H9 (cell line): ENCODE data around the gene TBL1Y. TPM values are rescaled to one million over a fixed set of nuclear protein-coding genes. Genes with fewer than 3 reads are reported as not detected.
"Not testable (repeated sequence)": the region's sequence is repeated elsewhere in the genome, so short reads cannot be mapped to it uniquely, and the experiment has no call there.

Source experiments
- DNase-seq: peaks from one replicate; pipeline ENCODE4 v3.0.0-alpha.2; 2017
- H2AFZ ChIP-seq: one replicate; pipeline ENCODE4 v1.6.1; 2013; ENCODE audit warnings: mild to moderate bottlenecking, low read length, control low read depth, moderate library complexity
- H2AK5ac ChIP-seq: 2 replicates; pipeline ENCODE4 v1.6.1; 2013; ENCODE audit warnings: low read length, control low read depth, mixed read lengths; ENCODE audit not compliant: insufficient read length
- H2BK120ac ChIP-seq: one replicate; pipeline ENCODE4 v1.6.1; 2013; ENCODE audit warnings: low read depth, mild to moderate bottlenecking, low read length, control low read depth, inconsistent platforms; ENCODE audit not compliant: poor library complexity, severe bottlenecking
- H2BK12ac ChIP-seq: 2 replicates; pipeline ENCODE4 v1.6.1; 2013; ENCODE audit warnings: low read length, control low read depth, mixed read lengths, low read depth; ENCODE audit not compliant: insufficient read length
- H2BK15ac ChIP-seq: 2 replicates; pipeline ENCODE4 v1.6.1; 2013; ENCODE audit warnings: low read depth, low read length, control low read depth
- H2BK20ac ChIP-seq: one replicate; pipeline ENCODE4 v1.6.1; 2013; ENCODE audit warnings: low read depth, mild to moderate bottlenecking, low read length, control low read depth, inconsistent platforms; ENCODE audit not compliant: poor library complexity, severe bottlenecking
- H2BK5ac ChIP-seq: 2 replicates; pipeline ENCODE4 v1.6.1; 2013; ENCODE audit warnings: low read length, control low read depth, mixed read lengths; ENCODE audit not compliant: insufficient read length
- H3K14ac ChIP-seq: 2 replicates; pipeline ENCODE4 v1.6.1; 2013; ENCODE audit warnings: low read length, control low read depth; ENCODE audit not compliant: insufficient read depth
- H3K18ac ChIP-seq: 2 replicates; pipeline ENCODE4 v1.6.1; 2013; ENCODE audit warnings: low read depth, mild to moderate bottlenecking, mixed read lengths, low read length, control low read depth; ENCODE audit not compliant: insufficient read length
- H3K23ac ChIP-seq: 2 replicates; pipeline ENCODE4 v1.6.1; 2013; ENCODE audit warnings: low read length, control low read depth, mixed read lengths, low read depth; ENCODE audit not compliant: insufficient read length
- H3K23me2 ChIP-seq: 2 replicates; pipeline ENCODE4 v1.6.1; 2013; ENCODE audit warnings: low read depth, mild to moderate bottlenecking, mixed read lengths, low read length, control low read depth; ENCODE audit not compliant: insufficient read length, poor library complexity, severe bottlenecking
- H3K27ac ChIP-seq: 2 replicates; pipeline ENCODE4 v1.5.1; 2013; ENCODE audit warnings: low read length, control low read depth, mixed read lengths, low read depth; ENCODE audit not compliant: insufficient read length
- H3K27me3 ChIP-seq: 2 replicates; pipeline ENCODE4 v1.6.1; 2013; ENCODE audit warnings: low read length, control low read depth, inconsistent platforms; ENCODE audit not compliant: insufficient read depth
- H3K4ac ChIP-seq: 2 replicates; pipeline ENCODE4 v1.6.1; 2013; ENCODE audit warnings: low read depth, mild to moderate bottlenecking, control low read depth, inconsistent platforms, low read length, moderate library complexity
- H3K4me1 ChIP-seq: 2 replicates; pipeline ENCODE4 v1.6.1; 2013; ENCODE audit warnings: low read length, control low read depth, inconsistent platforms; ENCODE audit not compliant: insufficient read depth
- H3K4me2 ChIP-seq: 2 replicates; pipeline ENCODE4 v1.6.1; 2013; ENCODE audit warnings: low read length, control low read depth, mixed read lengths; ENCODE audit not compliant: insufficient read length, insufficient read depth
- H3K56ac ChIP-seq: 2 replicates; pipeline ENCODE4 v1.6.1; 2013; ENCODE audit warnings: low read depth, mild to moderate bottlenecking, mixed read lengths, low read length, control low read depth; ENCODE audit not compliant: insufficient read length
- H3K79me1 ChIP-seq: 2 replicates; pipeline ENCODE4 v1.6.1; 2013; ENCODE audit warnings: low read depth, mild to moderate bottlenecking, moderate library complexity, low read length, control low read depth, inconsistent platforms; ENCODE audit not compliant: insufficient read depth, poor library complexity, severe bottlenecking
- H3K79me2 ChIP-seq: 2 replicates; pipeline ENCODE4 v1.6.1; 2013; ENCODE audit warnings: low read length, control low read depth, inconsistent platforms; ENCODE audit not compliant: insufficient read depth
- H3K9ac ChIP-seq: 2 replicates; pipeline ENCODE4 v1.6.1; 2013; ENCODE audit warnings: low read length, control low read depth, mixed read lengths; ENCODE audit not compliant: insufficient read length; ENCODE audit errors: extremely low read depth
- H3K9me3 ChIP-seq: one replicate; pipeline ENCODE4 v1.6.1; 2013; ENCODE audit warnings: low read depth, low read length, inconsistent platforms; ENCODE audit not compliant: control insufficient read depth
- H3T11ph ChIP-seq: one replicate; pipeline ENCODE4 v1.6.1; 2013; ENCODE audit warnings: mild to moderate bottlenecking, low read length, control low read depth, inconsistent platforms
- H4K20me1 ChIP-seq: one replicate; pipeline ENCODE4 v1.6.1; 2013; ENCODE audit not compliant: control insufficient read depth, insufficient read length, insufficient read depth
- H4K5ac ChIP-seq: 2 replicates; pipeline ENCODE4 v1.6.1; 2013; ENCODE audit warnings: low read depth, mild to moderate bottlenecking, mixed read lengths, low read length, control low read depth; ENCODE audit not compliant: insufficient read length
- H4K8ac ChIP-seq: replicated peaks from 2 replicates; pipeline ENCODE4 v1.6.1; 2013; ENCODE audit warnings: low read length, control low read depth, mixed read lengths, low read depth; ENCODE audit not compliant: insufficient read length
- H4K91ac ChIP-seq: 2 replicates; pipeline ENCODE4 v1.6.1; 2013; ENCODE audit warnings: low read depth, mild to moderate bottlenecking, moderate library complexity, mixed read lengths, low read length, control low read depth; ENCODE audit not compliant: insufficient read length
- H3K27ac Mint-ChIP-seq, 3 experiments: 2 replicates in 2 of 3; 3 replicates in 1 of 3; pipeline ENCODE4 v1.8.0; 2020 to 2021; ENCODE audit warnings: mixed read lengths in 3 of 3, mild to moderate bottlenecking in 1 of 3, moderate library complexity in 1 of 3
- H3K27me3 Mint-ChIP-seq: 2 replicates; pipeline ENCODE4 v1.8.0; 2021; ENCODE audit warnings: low read depth, mild to moderate bottlenecking, moderate library complexity, mixed read lengths
- H3K36me3 Mint-ChIP-seq, 3 experiments: 2 replicates in 2 of 3; 3 replicates in 1 of 3; pipeline ENCODE4 v1.8.0; 2020 to 2021; ENCODE audit warnings: low read depth in 3 of 3, mixed read lengths in 3 of 3; ENCODE audit not compliant: insufficient read depth in 1 of 3
- H3K4me1 Mint-ChIP-seq, 2 experiments: 2 replicates each; pipeline ENCODE4 v1.8.0; 2020; ENCODE audit warnings: mixed read lengths in 2 of 2
- H3K4me3 Mint-ChIP-seq, 2 experiments: 2 replicates in 1 of 2; 3 replicates in 1 of 2; pipeline ENCODE4 v1.8.0; 2020 to 2021; ENCODE audit warnings: mild to moderate bottlenecking in 2 of 2, mixed read lengths in 2 of 2, moderate library complexity in 1 of 2
- H3K9me3 Mint-ChIP-seq, 2 experiments: 2 replicates in 1 of 2; 3 replicates in 1 of 2; pipeline ENCODE4 v1.8.0; 2020; ENCODE audit warnings: mild to moderate bottlenecking in 2 of 2, mixed read lengths in 2 of 2, moderate library complexity in 1 of 2
- CTCF ChIP-seq: fragments of 200-600 bp; sonication (generic); conservative IDR thresholded peaks from 3 replicates; pipeline ENCODE4 v1.8.0; 2021; ENCODE audit warnings: antibody characterized with exemption, mild to moderate bottlenecking
- WGBS: extraction: QIAGEN DNeasy Blood & Tissue Kit; methylation state at CpG from one replicate; pipeline ENCODE4 v1.1.7; 2013; ENCODE audit warnings: missing lambda C conversion rate, low lambda C conversion rate, mixed read lengths; ENCODE audit not compliant: insufficient read length; ENCODE audit errors: extremely low coverage; 5-methylcytosine and 5-hydroxymethylcytosine counted together
- total RNA-seq: library from RNA; stranded (reverse); gene quantifications from 2 replicates; pipeline ENCODE4 v1.2.1, GENCODE V29; 2021

TBL1Y gene
- total RNA-seq, 1 experiment from 2014 or later = not detected

- no peak overlapping the region for H3K27ac Mint-ChIP-seq
- no peak overlapping the region for H2AFZ ChIP-seq
- no peaks in the 10 kb centered on the region for H3K79me2 ChIP-seq
- no peaks in the 10 kb centered on the region for H3K79me1 ChIP-seq
- H2BK12ac ChIP-seq = no peak overlapping the region
- no peak overlapping the region for H2BK15ac ChIP-seq
- no peak overlapping the region for H2BK5ac ChIP-seq
- H2BK20ac ChIP-seq = no peak overlapping the region
- H3K23me2 ChIP-seq = no peaks in the 10 kb centered on the region
- no peak for TF ChIP-seq CTCF
- no peak overlapping the region for H4K91ac ChIP-seq
- no peak overlapping the region for H2AK5ac ChIP-seq
- no peak overlapping the region for H3K4me3 Mint-ChIP-seq
- H2BK120ac ChIP-seq = no peak overlapping the region
- no peak overlapping the region for H3K9ac ChIP-seq
- H3K27ac ChIP-seq = no peak overlapping the region
- no peak overlapping the region for H3K56ac ChIP-seq
- H3K9me3 ChIP-seq = no peaks in the 10 kb centered on the region
- no peak overlapping the region for H3K14ac ChIP-seq
- no peak overlapping the region for H3T11ph ChIP-seq
- H3K4ac ChIP-seq = no peak overlapping the region
- H3K27me3 Mint-ChIP-seq = no peaks in the 10 kb centered on the region
- H3K4me1 Mint-ChIP-seq = no peaks in the 10 kb centered on the region
- H3K4me1 ChIP-seq = no peaks in the 10 kb centered on the region
- no peak overlapping the region for H3K4me2 ChIP-seq
- no peaks in the 10 kb centered on the region for H3K27me3 ChIP-seq
- H3K36me3 Mint-ChIP-seq = no peaks in the 10 kb centered on the region
- H3K18ac ChIP-seq = no peak overlapping the region
- H3K9me3 Mint-ChIP-seq = no peaks in the 10 kb centered on the region
- H3K23ac ChIP-seq = no peak overlapping the region
- H4K5ac ChIP-seq = no peak overlapping the region
- no peak for DNase-seq
- no peak overlapping the region for H4K8ac ChIP-seq
- no peaks in the 10 kb centered on the region for H4K20me1 ChIP-seq
These were observed 168.2 kb downstream of the TBL1Y start for GRCh38 chrY:7078725-7079124.

- H2BK120ac ChIP-seq, H3K79me2 ChIP-seq, H3K4me1 ChIP-seq, H3K4me2 ChIP-seq, H4K8ac ChIP-seq, DNase-seq, H3K9me3 Mint-ChIP-seq, H2BK15ac ChIP-seq, H4K91ac ChIP-seq, H3K56ac ChIP-seq, H3K27me3 ChIP-seq, H3K27ac ChIP-seq, H3T11ph ChIP-seq, H3K9me3 ChIP-seq, H2BK12ac ChIP-seq, H2BK5ac ChIP-seq, H3K4me1 Mint-ChIP-seq, H3K36me3 Mint-ChIP-seq, H3K18ac ChIP-seq, H2AK5ac ChIP-seq, H3K23ac ChIP-seq, H3K27me3 Mint-ChIP-seq, H3K14ac ChIP-seq, H4K5ac ChIP-seq, H3K4ac ChIP-seq, H4K20me1 ChIP-seq, H2AFZ ChIP-seq, H3K9ac ChIP-seq, H3K27ac Mint-ChIP-seq, H3K4me3 Mint-ChIP-seq, H3K79me1 ChIP-seq, H2BK20ac ChIP-seq, H3K23me2 ChIP-seq: not testable (repeated sequence)
- WGBS = no CpG with 5 or more reads among the region's 4 CpGs
These were observed 170.1 kb downstream of the TBL1Y start for GRCh38 chrY:7080548-7080947.
